HG03060 (cell line): ENCODE measurements around the gene GRIFIN.

Source experiments
- ATAC-seq: cut with Tn5 transposase; IDR thresholded peaks from one replicate; pipeline ENCODE4 v1.9.1; 2021; ENCODE audit warnings: low read depth, moderate number of reproducible peaks; ENCODE audit not compliant: unreplicated experiment

Gene GRIFIN

GRCh38 chr7:2437537-2438148, 38.6 kb downstream of the GRIFIN start:
- ATAC-seq = no peak

- no peak for ATAC-seq
Measured at GRCh38 chr7:2437136-2437535, 39.1 kb downstream of the GRIFIN start.

DNA sequence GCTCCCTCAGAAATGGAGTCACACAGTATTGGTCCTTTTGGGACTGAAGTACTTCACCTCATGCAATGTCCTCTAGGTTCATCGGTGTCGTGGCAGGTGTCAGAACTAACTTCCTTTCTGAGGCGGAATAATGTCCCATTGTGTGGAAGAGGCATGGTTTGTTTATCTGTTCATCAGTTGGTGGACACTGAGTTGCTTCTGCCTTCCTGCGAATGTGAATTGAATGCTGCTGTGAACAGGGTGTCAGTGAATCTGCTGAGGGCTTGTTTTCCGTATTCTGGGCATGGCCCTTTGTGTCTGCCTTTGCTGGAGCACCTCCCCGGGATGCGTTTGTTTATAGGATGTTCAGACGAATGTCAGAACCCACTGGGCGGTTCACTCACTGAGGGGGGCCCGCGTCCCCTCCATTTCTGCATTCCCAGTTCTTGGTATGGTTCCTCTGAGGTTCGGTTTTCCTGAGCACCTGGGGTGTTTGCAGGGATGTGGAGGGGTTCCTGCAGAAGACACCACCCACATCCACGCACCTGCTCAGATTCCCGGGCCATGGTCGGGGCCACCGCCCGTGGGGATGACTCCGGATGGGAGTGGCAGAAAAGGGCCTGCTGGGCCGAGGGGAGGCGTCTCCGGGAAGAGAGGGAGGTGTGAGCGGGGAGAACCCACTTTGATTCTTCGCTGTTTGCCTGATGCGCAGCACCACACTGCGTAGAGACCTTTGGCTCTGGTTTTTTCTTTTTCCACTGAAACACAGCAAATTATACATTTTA, 39.7 kb downstream of the GRIFIN start:
- no peak for ATAC-seq

DNA sequence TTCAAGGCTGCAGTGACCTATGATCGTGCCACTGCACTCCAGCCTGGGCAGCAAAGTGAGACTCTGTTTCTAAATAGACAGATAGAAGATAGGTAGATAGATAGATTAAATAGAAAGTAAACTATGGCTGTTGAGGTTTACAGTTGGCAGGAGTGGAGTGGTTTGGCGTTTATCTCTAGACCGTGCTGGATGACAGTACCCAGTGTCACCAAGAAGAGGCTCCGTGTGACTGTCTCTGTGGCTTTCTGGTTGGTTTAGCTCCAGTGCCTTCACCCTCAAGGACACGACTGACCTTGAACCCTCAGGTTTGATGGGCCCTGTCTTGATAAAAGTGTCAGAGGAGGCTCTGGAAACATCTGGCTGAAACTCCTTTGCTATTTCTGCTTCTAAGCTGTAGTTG, 41.1 kb downstream of the GRIFIN start:
- ATAC-seq = no peak

DNA sequence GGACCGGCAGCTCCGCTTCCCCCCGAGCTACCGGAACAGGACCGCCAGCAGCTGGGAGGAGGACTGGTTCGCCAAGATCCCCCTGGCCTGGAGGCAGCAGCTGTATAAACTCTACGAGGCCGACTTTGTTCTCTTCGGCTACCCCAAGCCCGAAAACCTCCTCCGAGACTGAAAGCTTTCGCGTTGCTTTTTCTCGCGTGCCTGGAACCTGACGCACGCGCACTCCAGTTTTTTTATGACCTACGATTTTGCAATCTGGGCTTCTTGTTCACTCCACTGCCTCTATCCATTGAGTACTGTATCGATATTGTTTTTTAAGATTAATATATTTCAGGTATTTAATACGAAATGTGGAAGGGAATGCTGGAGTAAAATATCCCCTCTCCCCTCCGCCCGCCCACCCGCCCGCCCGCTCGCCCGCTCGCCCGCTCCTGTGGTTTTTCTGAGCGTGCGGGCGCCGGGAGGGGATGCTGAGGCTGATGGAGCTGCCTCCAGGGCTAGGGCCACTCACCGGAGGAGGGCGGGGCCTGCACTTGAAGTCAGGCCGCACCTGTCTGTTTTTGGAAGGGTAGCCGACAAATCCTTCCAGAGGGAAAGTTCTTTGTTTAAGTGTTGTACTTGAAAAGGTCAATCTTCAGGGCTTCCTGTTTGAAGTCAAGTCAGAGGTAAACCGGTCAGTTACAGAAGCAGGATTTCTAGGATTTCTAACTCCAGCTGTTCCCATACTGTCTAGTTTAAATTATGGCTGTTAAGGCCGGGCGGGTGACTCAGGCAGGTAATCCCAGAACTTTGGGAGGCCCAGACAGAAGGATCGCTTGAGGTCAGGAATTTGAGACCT, 42.3 kb downstream of the GRIFIN start:
- no peak for ATAC-seq

DNA sequence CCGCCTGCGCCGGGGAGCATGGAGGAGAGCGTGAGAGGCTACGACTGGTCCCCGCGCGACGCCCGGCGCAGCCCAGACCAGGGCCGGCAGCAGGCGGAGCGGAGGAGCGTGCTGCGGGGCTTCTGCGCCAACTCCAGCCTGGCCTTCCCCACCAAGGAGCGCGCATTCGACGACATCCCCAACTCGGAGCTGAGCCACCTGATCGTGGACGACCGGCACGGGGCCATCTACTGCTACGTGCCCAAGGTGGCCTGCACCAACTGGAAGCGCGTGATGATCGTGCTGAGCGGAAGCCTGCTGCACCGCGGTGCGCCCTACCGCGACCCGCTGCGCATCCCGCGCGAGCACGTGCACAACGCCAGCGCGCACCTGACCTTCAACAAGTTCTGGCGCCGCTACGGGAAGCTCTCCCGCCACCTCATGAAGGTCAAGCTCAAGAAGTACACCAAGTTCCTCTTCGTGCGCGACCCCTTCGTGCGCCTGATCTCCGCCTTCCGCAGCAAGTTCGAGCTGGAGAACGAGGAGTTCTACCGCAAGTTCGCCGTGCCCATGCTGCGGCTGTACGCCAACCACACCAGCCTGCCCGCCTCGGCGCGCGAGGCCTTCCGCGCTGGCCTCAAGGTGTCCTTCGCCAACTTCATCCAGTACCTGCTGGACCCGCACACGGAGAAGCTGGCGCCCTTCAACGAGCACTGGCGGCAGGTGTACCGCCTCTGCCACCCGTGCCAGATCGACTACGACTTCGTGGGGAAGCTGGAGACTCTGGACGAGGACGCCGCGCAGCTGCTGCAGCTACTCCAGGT, 43.1 kb downstream of the GRIFIN start:
- ATAC-seq = no peak

- ATAC-seq = no peak
Measured at GRCh38 chr7:2431260-2431867, 44.8 kb downstream of the GRIFIN start.

DNA sequence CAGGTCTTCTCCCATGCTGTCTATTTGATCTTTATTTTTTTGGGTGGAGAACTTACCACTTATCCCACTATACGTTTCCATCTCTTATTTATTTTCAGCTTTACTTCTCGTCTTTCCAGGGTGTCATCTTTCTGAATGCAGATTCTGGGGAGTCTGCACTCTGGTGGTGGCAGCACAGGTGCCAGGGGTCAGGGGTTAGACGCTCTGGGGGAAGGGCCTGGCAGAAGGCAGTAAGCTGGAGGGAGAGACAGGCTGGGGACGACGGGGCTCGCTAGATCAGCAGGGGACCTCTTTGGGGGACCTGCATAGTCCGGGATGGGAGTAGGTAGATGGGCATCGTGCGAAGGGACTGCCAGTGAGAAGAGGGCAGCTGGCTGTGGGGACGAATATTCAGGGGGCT, 50.4 kb downstream of the GRIFIN start:
- ATAC-seq = no peak
